Suprapubic skin (tissue), 4 donors: Measurements from ENCODE around the gene CIBAR2. TPM values are rescaled to one million over a fixed set of nuclear protein-coding genes. Genes with fewer than 3 reads are reported as not detected.

Experiments
- DNase-seq, 2 donors: peaks; one replicate each; pipeline ENCODE4 v3.0.0-alpha.2; 2019; ENCODE audit warnings: low spot score in 2 of 2
- H3K27ac ChIP-seq: fragments of 200-600 bp; sonication (generic); one replicate; pipeline ENCODE4 v1.5.1; 2019
- H3K27me3 ChIP-seq: fragments of 200-600 bp; sonication (generic); one replicate; pipeline ENCODE4 v1.5.1; 2019
- H3K36me3 ChIP-seq: fragments of 200-600 bp; sonication (generic); one replicate; pipeline ENCODE4 v1.5.1; 2019
- H3K4me1 ChIP-seq: fragments of 200-600 bp; sonication (generic); one replicate; pipeline ENCODE4 v1.5.1; 2019
- H3K4me3 ChIP-seq: fragments of 200-600 bp; sonication (generic); one replicate; pipeline ENCODE4 v1.5.1; 2019; ENCODE audit warnings: mild to moderate bottlenecking
- H3K9me3 ChIP-seq: fragments of 200-600 bp; sonication (generic); one replicate; pipeline ENCODE4 v1.5.1; 2019
- CTCF ChIP-seq, 2 donors: fragments of 200-600 bp in 1 of 2; fragments of 450-650 bp in 1 of 2; sonication (generic) in 1 of 2; IDR thresholded peaks; one replicate each; pipeline ENCODE4 v1.5.1; 2016 to 2019; ENCODE audit warnings: antibody characterized with exemption in 2 of 2, mild to moderate bottlenecking in 1 of 2, moderate library complexity in 1 of 2
- EP300 ChIP-seq: sonication (generic); formaldehyde crosslinking; IDR thresholded peaks from one replicate; pipeline ENCODE4 v1.6.1; 2017; ENCODE audit warnings: antibody characterized with exemption
- POLR2A ChIP-seq, 2 donors: fragments of 450-650 bp; IDR thresholded peaks; one replicate each; pipeline ENCODE4 v1.6.1; 2017; ENCODE audit warnings: antibody characterized with exemption in 2 of 2, mild to moderate bottlenecking in 2 of 2, moderate library complexity in 2 of 2
- POLR2AphosphoS5 ChIP-seq, 3 donors: sonication (generic); formaldehyde crosslinking; IDR thresholded peaks; one replicate each; pipeline ENCODE4 v1.6.1; 2017; ENCODE audit warnings: antibody characterized with exemption in 3 of 3
- WGBS: methylation state at CpG from one replicate; pipeline ENCODE4 v1.1.5; 2018; 5-methylcytosine and 5-hydroxymethylcytosine counted together
- total RNA-seq, 4 donors: library from RNA; depleted of rRNA; stranded (reverse); fragments of >200 nt; gene quantifications; one replicate each; pipeline ENCODE4 v1.1.0, GENCODE V29; 2016

CIBAR2 gene
- total RNA-seq, 4 donors from 2014 or later: not detected

GRCh38 chr16:85127379-85127723 is 15.1 kb upstream of the CIBAR2 start:
- Histone ChIP-seq H3K9me3 (no peaks in the 10 kb centered on the region), H3K27ac (no peak overlapping the region), H3K27me3 (no peaks in the 10 kb centered on the region), H3K4me1 (peaks cover 47% of the 10 kb centered on the region), H3K4me3 (no peak overlapping the region), H3K36me3 (no peaks in the 10 kb centered on the region)
- no peak for DNase-seq
- 71% methylated on average over 3 of the region's 3 CpGs for WGBS
- no peak for TF ChIP-seq CTCF (IDR thresholded peaks at IDR 0.05)
- TF ChIP-seq POLR2AphosphoS5 (IDR thresholded peaks at IDR 0.05): no peak
- TF ChIP-seq EP300: no peak
- TF ChIP-seq POLR2A (IDR thresholded peaks at IDR 0.05): no peak

GRCh38 chr16:85126705-85127378 is 14.6 kb upstream of the CIBAR2 start:
- Histone ChIP-seq H3K27ac (peak overlapping the region; percentile 36), H3K9me3 (no peaks in the 10 kb centered on the region), H3K4me3 (no peak overlapping the region), H3K36me3 (no peaks in the 10 kb centered on the region), H3K27me3 (no peaks in the 10 kb centered on the region), H3K4me1 (peaks cover 47% of the 10 kb centered on the region)
- WGBS: 9% methylated on average over 18 of the region's 20 CpGs
- DNase-seq: no peak
- TF ChIP-seq EP300 (no peak), POLR2AphosphoS5 (IDR thresholded peaks at IDR 0.05) (no peak), POLR2A (IDR thresholded peaks at IDR 0.05) (no peak), CTCF (IDR thresholded peaks at IDR 0.05) (no peak)

GRCh38 chr16:85126394-85126704 is 14.1 kb upstream of the CIBAR2 start:
- WGBS: 50% methylated on average over 12 of the region's 12 CpGs
- no peak overlapping the region for H3K4me3 ChIP-seq
- peaks cover 47% of the 10 kb centered on the region for H3K4me1 ChIP-seq
- DNase-seq: no peak
- no peaks in the 10 kb centered on the region for H3K27me3 ChIP-seq
- no peaks in the 10 kb centered on the region for H3K9me3 ChIP-seq
- H3K27ac ChIP-seq: peak overlapping the region; percentile 36
- no peak for TF ChIP-seq POLR2AphosphoS5 (IDR thresholded peaks at IDR 0.05)
- no peak for TF ChIP-seq EP300
- no peak for TF ChIP-seq POLR2A (IDR thresholded peaks at IDR 0.05)
- no peak for TF ChIP-seq CTCF (IDR thresholded peaks at IDR 0.05)
- no peaks in the 10 kb centered on the region for H3K36me3 ChIP-seq

GRCh38 chr16:85125570-85126393 is 13.5 kb upstream of the CIBAR2 start:
- TF ChIP-seq CTCF (IDR thresholded peaks at IDR 0.05) (no peak), POLR2A (IDR thresholded peaks at IDR 0.05) (no peak), EP300 (no peak), POLR2AphosphoS5 (IDR thresholded peaks at IDR 0.05) (no peak)
- no peak for DNase-seq
- H3K9me3 ChIP-seq: no peaks in the 10 kb centered on the region
- no peaks in the 10 kb centered on the region for H3K27me3 ChIP-seq
- no peak overlapping the region for H3K27ac ChIP-seq
- H3K36me3 ChIP-seq: no peaks in the 10 kb centered on the region
- no peak overlapping the region for H3K4me3 ChIP-seq
- 65% methylated on average over 13 of the region's 16 CpGs for WGBS
- H3K4me1 ChIP-seq: peaks cover 46% of the 10 kb centered on the region

GRCh38 chr16:85124636-85125346 is 12.5 kb upstream of the CIBAR2 start:
- H3K27me3 ChIP-seq: no peaks in the 10 kb centered on the region
- H3K27ac ChIP-seq: no peak overlapping the region
- H3K4me1 ChIP-seq: peaks cover 36% of the 10 kb centered on the region
- H3K9me3 ChIP-seq: no peaks in the 10 kb centered on the region
- DNase-seq: no peak
- no peak overlapping the region for H3K4me3 ChIP-seq
- H3K36me3 ChIP-seq: no peaks in the 10 kb centered on the region
- TF ChIP-seq EP300 (no peak), CTCF (IDR thresholded peaks at IDR 0.05) (no peak), POLR2AphosphoS5 (IDR thresholded peaks at IDR 0.05) (no peak), POLR2A (IDR thresholded peaks at IDR 0.05) (no peak)
- 83% methylated on average over 10 of the region's 11 CpGs for WGBS
